BJ (cell line): Measurements from ENCODE around the gene ANKH. TPM values are rescaled to one million over a fixed set of nuclear protein-coding genes. Genes with fewer than 3 reads are reported as not detected.

Experiments
- CTCF ChIA-PET: fragments of 350-600 bp; formaldehyde crosslinking; extraction: SDS; loops from one replicate; lab custom pipeline; 2021; ENCODE audit warnings: antibody characterized with exemption, inconsistent platforms; lab: Yijun Ruan, JAX
- POLR2A ChIA-PET: fragments of 300-600 bp; sonication (Branson Sonifier 250); formaldehyde crosslinking; extraction: SDS; loops from one replicate; lab custom pipeline; 2021; ENCODE audit warnings: antibody characterized with exemption; lab: Charles Lee
- DNase-seq: peaks from one replicate; pipeline ENCODE4 v3.0.0-alpha.2; 2011; ENCODE audit warnings: low read depth
- H3K27me3 ChIP-seq: 2 replicates; pipeline ENCODE4 v1.6.0; 2011; ENCODE audit warnings: low read length; ENCODE audit not compliant: control insufficient read depth, insufficient read depth
- H3K36me3 ChIP-seq: 2 replicates; pipeline ENCODE4 v1.5.1; 2011; ENCODE audit warnings: low read length; ENCODE audit not compliant: control insufficient read depth, insufficient read depth
- H3K4me3 ChIP-seq: 2 replicates; pipeline ENCODE4 v1.5.1; 2011; ENCODE audit warnings: low read depth, mild to moderate bottlenecking, control low read depth, low read length
- CTCF ChIP-seq: IDR thresholded peaks from 2 replicates; pipeline ENCODE4 v1.5.1; 2011; ENCODE audit warnings: low read depth, mild to moderate bottlenecking, control low read depth, inconsistent platforms, low read length, moderate library complexity; ENCODE audit not compliant: insufficient read depth
- polyA plus RNA-seq: library from polyadenylated mRNA; depleted of rRNA; stranded (reverse); fragments of >200 nt; gene quantifications from 2 replicates; pipeline ENCODE4 v1.2.3, GENCODE V29; 2011

Gene ANKH
- polyA plus RNA-seq, 1 experiment = 65.3 TPM

- no peak overlapping the region for H3K4me3 ChIP-seq
- DNase-seq = no peak
- peaks cover 12% of the 10 kb centered on the region for H3K36me3 ChIP-seq
- ChIA-PET POLR2A (no interaction called here), CTCF (interaction anchor here (0.9 to 1.9 kb wide), 4 partner anchors 13 to 302 kb away, joined by 3 to 5 read pairs (median 4); no protein-coding TSS in a partner anchor)
- no peaks in the 10 kb centered on the region for H3K27me3 ChIP-seq
- no peak for TF ChIP-seq CTCF
These were observed 170.0 kb downstream of the ANKH start for GRCh38 chr5:14701556-14701955.

GRCh38 chr5:14700478-14701436, 170.8 kb downstream of the ANKH start:
- ChIA-PET CTCF (interaction anchor here (0.6 to 1.4 kb wide), 5 partner anchors 14 to 302 kb away, joined by 3 to 5 read pairs (median 3); no protein-coding TSS in a partner anchor), POLR2A (no interaction called here)
- H3K27me3 ChIP-seq = no peaks in the 10 kb centered on the region
- peaks cover 12% of the 10 kb centered on the region for H3K36me3 ChIP-seq
- no peak overlapping the region for H3K4me3 ChIP-seq
- no peak for DNase-seq
- TF ChIP-seq CTCF = no peak

- CTCF ChIA-PET = interaction anchor here (0.8 to 1.4 kb wide), 2 partner anchors 9 to 13 kb away, joined by 4 to 5 read pairs; no protein-coding TSS in a partner anchor
- H3K36me3 ChIP-seq = peaks cover 12% of the 10 kb centered on the region
These were observed 171.7 kb downstream of the ANKH start for GRCh38 chr5:14699807-14700400.

GRCh38 chr5:14699159-14699558, 172.4 kb downstream of the ANKH start:
- H3K4me3 ChIP-seq = no peak overlapping the region
- no peak for TF ChIP-seq CTCF
- H3K36me3 ChIP-seq = peaks cover 13% of the 10 kb centered on the region
- CTCF ChIA-PET = interaction anchor here (0.8 to 1.7 kb wide), 2 partner anchors 9 to 14 kb away, joined by 4 to 6 read pairs; no protein-coding TSS in a partner anchor
- POLR2A ChIA-PET = no interaction called here
- H3K27me3 ChIP-seq = no peaks in the 10 kb centered on the region
- no peak for DNase-seq

More at GRCh38 chr5:14699807-14700400, 171.7 kb downstream of the ANKH start:
- Histone ChIP-seq H3K27me3 (no peaks in the 10 kb centered on the region), H3K4me3 (no peak overlapping the region)
- no peak for TF ChIP-seq CTCF
- no peak for DNase-seq
- POLR2A ChIA-PET = no interaction called here

- TF ChIP-seq CTCF = no peak
- Histone ChIP-seq H3K36me3 (peaks cover 18% of the 10 kb centered on the region), H3K4me3 (no peak overlapping the region), H3K27me3 (no peaks in the 10 kb centered on the region)
- no peak for DNase-seq
- ChIA-PET POLR2A (no interaction called here), CTCF (interaction anchor here (1.7 kb wide), 1 partner anchor 13 kb away, joined by 6 read pairs; no protein-coding TSS in a partner anchor)
These were observed 173.1 kb downstream of the ANKH start for GRCh38 chr5:14698495-14698894.
